ENCODE data around the gene CSGALNACT2.

The CSGALNACT2 gene

GRCh38 chr10:43203448-43204041 lies 65.3 kb downstream of the CSGALNACT2 start:
- DNase-seq: no peak

DNA sequence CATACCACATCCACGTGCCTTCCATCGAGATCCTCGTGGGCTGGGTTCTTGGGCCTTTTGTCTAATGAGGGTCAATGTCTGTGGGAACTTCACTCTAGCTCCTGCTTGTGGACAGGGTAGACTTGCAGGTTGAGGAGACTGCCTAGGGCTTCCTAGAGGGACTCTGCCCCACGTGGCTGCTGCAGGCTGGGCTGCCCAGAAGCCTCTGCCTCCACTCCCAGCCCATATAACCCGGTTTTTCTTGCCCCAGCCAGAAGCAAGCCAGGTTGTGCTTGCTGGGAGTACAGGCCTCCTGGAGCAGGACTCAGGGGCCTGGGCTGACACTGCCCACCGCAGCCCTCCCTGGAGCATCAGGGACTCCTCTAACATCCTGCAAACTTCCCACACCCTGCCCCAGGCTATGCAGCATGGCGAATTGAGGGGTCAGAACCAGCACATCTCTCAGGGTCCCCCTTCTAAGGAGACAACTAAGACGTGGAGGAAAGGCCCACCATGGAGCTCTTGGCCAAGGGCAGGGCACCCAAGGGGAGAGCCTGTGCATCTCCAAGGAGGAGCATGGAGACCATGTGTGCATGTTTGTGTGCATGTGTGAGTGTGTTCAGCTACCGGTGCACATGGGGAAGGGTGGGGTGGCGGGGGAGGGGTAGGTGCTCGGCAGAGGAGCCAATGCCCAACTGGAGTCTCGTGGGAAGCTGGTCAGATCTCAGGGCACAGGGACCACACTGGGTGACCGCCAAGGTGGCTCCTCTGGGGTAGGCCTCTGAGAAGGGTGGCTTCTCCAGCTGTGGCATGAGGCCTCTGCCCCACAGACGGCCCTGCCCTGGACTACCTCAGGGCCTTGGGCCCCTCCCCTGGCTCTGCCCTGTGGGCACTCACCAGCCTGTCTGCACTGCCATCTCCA lies 66.0 kb downstream of the CSGALNACT2 start:
- no peak for DNase-seq

DNA sequence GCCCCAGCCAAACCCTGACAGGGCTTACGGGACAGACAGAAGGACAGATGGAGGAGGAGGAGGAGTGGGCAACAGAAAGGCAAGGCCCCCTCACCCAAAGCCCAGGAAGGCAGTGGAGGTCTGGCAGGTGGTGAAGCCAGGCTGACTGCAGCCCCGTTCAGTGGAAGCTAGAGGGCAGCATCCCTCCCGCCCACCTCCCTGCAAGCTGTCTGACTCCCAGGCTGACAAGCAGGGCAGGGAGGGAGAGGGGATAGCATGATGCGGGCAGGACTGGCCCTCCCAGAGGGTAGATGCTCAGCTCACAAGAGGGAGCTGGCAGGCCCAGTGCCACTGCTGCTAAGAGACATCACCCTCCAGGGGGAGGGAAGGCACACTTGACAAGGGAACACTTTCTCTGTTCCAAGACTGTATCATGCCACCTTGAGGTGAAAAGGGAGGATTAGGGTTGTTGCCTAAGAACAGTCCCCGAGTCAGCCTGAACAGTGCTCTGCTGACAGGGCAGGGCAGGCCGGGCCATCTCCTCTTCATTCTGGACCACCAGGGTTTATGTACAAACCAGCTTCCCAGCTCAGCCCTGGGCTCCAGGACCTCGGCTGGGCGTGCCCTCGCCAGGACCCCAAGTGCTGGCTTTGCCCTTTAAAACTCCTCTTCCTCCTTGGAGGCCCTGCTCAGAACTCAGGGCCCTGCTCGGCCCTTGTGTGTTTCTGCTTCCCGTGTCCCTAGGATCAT lies 66.9 kb downstream of the CSGALNACT2 start:
- peak; percentile 35 to 58 for DNase-seq

DNA sequence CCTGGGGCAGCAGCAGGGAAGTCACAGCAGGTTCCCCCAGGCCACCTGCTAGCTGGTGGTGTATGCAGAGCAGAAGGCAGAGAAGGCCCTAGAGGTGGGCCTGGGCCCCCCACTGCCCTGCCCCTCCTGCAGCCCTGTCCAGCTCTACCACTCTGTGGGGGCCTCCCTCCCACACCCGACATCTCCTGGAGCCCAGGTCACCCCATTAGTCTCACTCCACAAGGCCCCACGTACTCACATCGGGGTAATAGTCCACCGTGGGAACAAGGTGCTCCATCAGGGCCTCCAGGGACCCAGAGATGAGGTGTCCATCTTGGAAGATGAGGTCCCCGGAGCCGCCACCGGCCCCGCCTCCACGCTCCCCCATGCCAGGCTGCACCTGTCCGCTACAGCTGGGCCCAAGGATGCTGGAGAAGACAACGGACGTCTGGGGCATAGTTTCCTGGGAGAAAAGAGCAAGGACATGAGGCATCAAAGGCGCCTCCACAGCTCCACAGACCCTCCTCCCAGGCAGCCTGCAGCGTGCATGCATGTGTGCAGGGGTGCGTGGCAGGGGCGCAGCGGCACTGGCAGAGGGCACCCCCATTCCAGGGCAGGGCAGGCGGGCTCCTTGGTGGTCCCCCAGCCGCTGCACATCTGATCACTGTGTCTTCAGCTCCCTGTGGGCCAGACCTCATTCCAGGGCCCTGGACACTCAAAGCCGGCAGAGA lies 67.6 kb downstream of the CSGALNACT2 start:
- no peak for DNase-seq

GRCh38 chr10:43206391-43207235 lies 68.4 kb downstream of the CSGALNACT2 start:
- DNase-seq: no peak

DNA sequence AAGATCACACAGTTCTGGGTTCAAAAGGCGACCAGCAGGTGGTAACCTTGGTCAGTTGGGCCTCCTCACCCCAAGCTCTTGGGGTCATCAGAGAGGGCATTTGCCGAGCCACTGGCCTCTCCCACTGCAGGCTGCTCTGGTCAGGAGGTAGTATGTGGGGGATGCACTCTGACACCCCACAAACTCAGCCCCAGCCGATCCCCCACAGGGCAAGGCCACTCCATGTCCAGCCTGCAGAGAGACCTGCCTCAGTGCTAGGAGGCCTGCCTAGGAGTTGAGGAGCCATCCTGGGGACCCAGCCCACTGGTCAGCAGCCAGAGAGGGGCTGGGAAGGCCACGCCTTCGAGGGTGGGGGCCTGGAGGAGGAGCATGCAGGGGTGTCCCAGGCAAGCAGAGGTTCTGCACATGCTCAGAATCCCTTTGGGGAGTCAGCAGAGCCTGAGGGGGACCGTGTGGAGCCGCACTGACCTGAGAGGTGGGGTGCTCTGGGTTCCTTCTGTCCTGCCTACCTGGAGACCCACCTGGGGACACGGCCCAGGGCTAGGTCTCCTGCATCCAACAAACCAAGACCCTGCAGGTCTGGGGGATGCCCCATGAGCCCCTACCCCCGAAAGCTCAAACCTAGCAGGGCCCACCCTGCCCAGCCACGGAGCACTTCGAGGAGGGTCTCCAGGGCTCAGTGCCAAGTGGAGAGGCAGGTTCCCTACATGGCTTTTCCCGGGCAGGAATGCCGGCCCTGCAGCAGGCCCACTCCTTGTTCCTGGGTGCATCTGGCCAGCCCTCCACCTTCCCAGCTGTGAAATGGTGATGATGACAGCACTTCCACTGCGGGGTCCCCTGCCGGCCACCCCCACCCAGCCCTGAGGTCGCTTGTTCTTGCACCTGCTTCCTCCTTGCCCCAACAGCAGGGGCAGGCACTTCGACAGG lies 70.2 kb downstream of the CSGALNACT2 start:
- no peak for DNase-seq

DNA sequence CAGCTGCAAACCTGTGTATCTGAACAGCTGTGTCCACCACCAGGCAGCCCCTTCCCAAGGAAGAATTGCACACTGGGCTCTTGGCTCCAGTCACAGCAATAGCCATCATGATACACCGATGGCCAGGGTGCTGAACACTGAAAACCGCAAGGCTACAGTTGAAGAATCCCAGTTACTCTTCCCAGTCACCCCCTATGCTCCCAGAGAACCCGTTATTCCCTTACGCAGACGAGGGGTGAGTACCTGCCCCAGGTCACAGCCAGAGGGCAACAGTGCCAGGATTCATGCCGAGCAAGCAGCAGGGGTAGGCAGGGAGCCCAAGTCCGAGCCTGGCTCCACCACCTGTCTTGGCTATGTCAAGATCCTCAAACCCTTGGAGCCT lies 70.8 kb downstream of the CSGALNACT2 start:
- no peak for DNase-seq

DNA sequence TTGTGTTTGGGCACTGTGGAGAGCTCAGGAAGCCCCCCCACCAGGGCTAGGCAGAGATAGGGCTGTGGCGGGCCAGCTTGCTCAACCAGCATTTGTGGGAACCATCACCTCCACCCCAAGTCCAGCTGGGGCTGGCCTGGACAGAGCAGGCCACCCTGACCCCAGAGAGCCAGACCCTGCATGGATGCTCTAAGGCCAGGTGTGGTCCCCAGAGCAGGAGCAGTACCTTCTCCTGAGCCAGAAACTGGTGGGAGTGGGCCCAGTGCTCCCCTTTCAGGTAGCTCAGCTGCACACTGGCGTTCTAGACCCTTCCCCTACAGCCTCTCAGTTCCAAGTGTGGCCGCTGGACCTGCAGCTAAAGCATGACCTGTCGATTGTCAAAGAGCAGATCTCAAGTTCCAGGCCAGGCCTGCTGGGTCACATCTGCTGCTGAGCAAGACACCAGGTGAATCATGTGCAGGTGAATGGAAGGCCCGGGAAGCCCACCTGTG lies 71.5 kb downstream of the CSGALNACT2 start:
- no peak for DNase-seq

GRCh38 chr10:43210556-43210955 lies 72.3 kb downstream of the CSGALNACT2 start:
- DNase-seq: no peak

- DNase-seq: no peak
Measured at GRCh38 chr10:43211030-43211429, 72.8 kb downstream of the CSGALNACT2 start.

GRCh38 chr10:43211431-43212042 lies 73.3 kb downstream of the CSGALNACT2 start:
- DNase-seq: no peak

GRCh38 chr10:43212043-43212721 lies 73.9 kb downstream of the CSGALNACT2 start:
- DNase-seq: no peak

DNA sequence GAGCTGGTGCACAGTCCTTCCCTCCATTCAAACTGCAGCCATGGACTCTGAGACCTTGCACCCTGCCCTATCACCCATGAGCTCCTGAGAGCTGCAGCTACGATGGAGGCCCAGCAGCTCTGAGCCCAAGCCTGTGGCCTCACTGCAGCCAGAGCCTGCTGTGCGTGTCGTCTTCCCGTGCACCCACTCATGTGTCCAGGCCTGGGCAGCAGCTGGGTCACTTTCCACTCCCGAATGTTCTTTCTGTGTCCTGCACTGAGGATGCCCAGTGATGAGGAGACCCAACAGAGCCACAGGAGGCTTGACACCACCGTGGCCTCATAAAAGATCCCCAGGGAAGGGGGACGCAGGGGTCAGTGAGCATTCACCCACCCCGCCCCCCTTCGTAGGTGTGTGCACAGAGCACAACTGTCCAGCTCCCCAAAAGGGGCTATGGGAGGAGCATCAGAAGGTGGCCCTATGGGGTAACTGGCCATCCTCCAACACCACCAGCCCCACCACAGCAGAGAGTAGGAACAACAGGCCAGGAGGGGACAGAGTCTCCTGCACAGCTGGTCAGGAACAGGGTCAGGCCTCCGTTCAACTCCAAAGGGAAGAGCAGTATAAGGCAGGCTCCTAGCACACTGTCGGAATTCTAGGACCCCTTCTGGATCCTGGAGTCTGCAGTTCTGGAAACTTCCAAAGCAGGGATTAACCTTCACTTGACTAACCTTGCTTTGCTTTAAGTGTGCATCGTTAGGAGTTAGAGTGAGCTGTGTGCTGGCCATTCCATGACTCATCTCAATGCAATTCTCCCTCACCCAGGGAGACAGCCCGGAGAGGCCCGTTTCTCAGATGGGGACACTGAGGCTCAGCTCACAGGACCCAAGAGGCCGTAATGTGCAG lies 76.1 kb downstream of the CSGALNACT2 start:
- no peak for DNase-seq

GRCh38 chr10:43214956-43215561 lies 76.8 kb downstream of the CSGALNACT2 start:
- no peak for DNase-seq

DNA sequence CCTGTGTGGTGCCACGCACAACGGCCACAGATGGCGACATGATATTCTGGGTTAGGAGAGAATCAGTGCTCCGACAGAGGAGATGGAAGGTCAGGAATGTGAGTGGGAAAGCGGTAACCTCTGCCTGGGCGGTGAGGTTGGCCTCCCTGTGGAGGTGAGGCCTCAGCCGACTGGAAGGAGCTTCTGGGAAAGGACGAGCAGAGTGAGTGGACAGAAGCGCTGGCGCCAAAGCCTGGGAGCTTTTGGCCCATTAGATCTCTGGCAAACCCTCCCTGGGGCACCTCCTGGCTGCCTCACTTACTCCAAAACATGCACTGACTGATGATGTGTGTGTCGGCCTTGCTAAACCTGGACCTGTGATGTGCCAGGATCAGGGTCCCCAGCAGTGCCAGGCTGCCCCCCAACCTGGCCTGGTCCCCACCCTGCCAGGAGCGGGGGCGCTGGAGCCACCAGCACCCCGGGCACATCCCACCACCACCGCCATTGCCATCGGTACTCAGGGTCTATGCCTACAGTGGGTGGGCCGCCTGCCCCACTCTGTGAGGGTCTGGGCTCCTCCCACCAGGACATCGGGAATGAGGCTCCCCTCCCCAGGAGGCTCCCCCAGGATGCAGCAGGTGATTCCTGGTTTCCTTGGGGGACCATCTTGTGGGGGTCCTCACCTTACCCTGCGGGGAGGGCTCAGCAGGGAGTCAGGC lies 77.7 kb downstream of the CSGALNACT2 start:
- DNase-seq: no peak

DNA sequence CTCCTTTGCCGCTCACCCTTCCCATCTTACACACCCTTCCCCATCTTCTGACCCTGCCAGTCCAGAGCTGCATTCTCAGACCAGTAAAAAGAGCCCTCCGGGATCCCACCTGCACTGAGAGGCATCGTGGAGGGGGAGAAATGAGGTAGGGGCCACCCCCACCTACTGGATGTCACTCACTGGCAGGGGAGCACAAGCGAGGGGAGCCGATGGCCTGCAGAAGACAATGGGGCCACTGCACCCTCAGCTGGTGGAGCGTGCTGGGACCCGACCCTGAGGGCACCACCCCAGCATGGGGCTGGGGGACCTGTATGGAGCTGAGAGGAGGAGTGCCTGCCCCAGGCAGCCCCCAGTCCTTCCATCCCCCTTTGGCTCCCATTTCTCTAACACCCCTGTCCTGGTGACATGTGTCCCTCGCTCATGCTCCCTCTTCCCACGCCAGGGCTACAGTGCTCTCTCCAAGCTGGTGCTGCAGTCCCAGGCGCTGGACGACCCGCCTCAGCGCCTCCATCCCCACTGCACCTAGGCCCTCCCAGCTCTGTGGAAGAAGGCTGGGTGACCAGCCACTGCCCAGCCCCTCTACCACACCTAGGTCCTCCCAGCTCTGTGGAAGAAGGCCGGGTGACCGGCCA lies 78.8 kb downstream of the CSGALNACT2 start:
- DNase-seq: no peak
